HepG2 (cell line): ENCODE data around the gene ATP10A. TPM values are rescaled to one million over a fixed set of nuclear protein-coding genes. Genes with fewer than 3 reads are reported as not detected.

Source experiments
- ATAC-seq: fragments of 200-7000 bp; cut with Tn5 transposase; 3 replicates; pipeline ENCODE4 v1.9.1; 2020; ENCODE audit warnings: mild to moderate bottlenecking, moderate library complexity
- BruUV-seq: library from RNA; stranded (reverse); fragments of 400-500 nt; replicated peaks from 2 replicates; lab custom pipeline; 2021; lab: Mats Ljungman, UMichigan
- CTCF ChIA-PET: fragments of 300-600 bp; formaldehyde crosslinking; extraction: SDS; loops from one replicate; lab custom pipeline; 2021; ENCODE audit warnings: low total read pairs, inconsistent platforms, low intra/inter-chr PET ratio; lab: Yijun Ruan, JAX
- POLR2A ChIA-PET: fragments of 350-600 bp; sonication (Branson Sonifier 250); formaldehyde crosslinking; loops from one replicate; lab custom pipeline; 2020; ENCODE audit warnings: antibody characterized with exemption, inconsistent platforms; lab: Yijun Ruan, JAX
- DNase-seq: peaks from one replicate; pipeline ENCODE4 v3.0.0-alpha.2; 2015; ENCODE audit warnings: low spot score
- FAIRE-seq: peaks from 3 replicates; lab custom pipeline; 2011; peaks lifted over from hg19 to GRCh38; lab: Jason Lieb, UNC
- H2AFZ ChIP-seq: one replicate; pipeline ENCODE4 v1.6.1; 2011; ENCODE audit warnings: low read length, inconsistent platforms
- H3K27ac ChIP-seq: fragments of 300-600 bp; 3 replicates; pipeline ENCODE4 v1.8.0; 2011; ENCODE audit warnings: mixed run types, mild to moderate bottlenecking, mixed read lengths, low read length, inconsistent platforms; ENCODE audit not compliant: insufficient read depth; ENCODE audit errors: extremely low read length
- H3K27me3 ChIP-seq, 2 experiments: fragments of 200-600 bp in 1 of 2; 2 replicates in 1 of 2; 3 replicates in 1 of 2; pipeline versions ENCODE4 v1.6.0 to v1.8.0; 2011; ENCODE audit warnings: low read length in 2 of 2, mild to moderate bottlenecking in 2 of 2, moderate library complexity in 2 of 2, inconsistent platforms in 1 of 2; ENCODE audit not compliant: insufficient read depth in 2 of 2, control insufficient read depth in 1 of 2
- H3K36me3 ChIP-seq, 2 experiments: fragments of 200-600 bp in 1 of 2; replicated peaks in 1 of 2; 2 replicates in 1 of 2; 3 replicates in 1 of 2; pipeline versions ENCODE4 v1.5.1 to v1.8.0; 2011; ENCODE audit warnings: low read length in 2 of 2, inconsistent platforms in 1 of 2; ENCODE audit not compliant: insufficient read depth in 2 of 2, control insufficient read depth in 1 of 2
- H3K4me1 ChIP-seq: 2 replicates; pipeline ENCODE4 v1.5.1; 2012; ENCODE audit warnings: low read length, inconsistent platforms; ENCODE audit not compliant: insufficient read depth
- H3K4me2 ChIP-seq: 2 replicates; pipeline ENCODE4 v1.6.0; 2011; ENCODE audit warnings: low read depth, low read length, inconsistent platforms
- H3K4me3 ChIP-seq, 3 experiments: fragments of 200-600 bp in 1 of 3; sonication (generic), shearing (Covaris generic) in 1 of 3; replicated peaks in 1 of 3; 2 replicates each; pipeline ENCODE4 v1.5.1; 2011 to 2016; ENCODE audit warnings: low read length in 3 of 3, inconsistent platforms in 2 of 3, low read depth in 2 of 3, mild to moderate bottlenecking in 2 of 3, control low read depth in 1 of 3, mixed read lengths in 1 of 3; ENCODE audit not compliant: insufficient read depth in 1 of 3
- H3K79me2 ChIP-seq: one replicate; pipeline ENCODE4 v1.6.1; 2011; ENCODE audit warnings: low read length, inconsistent platforms; ENCODE audit not compliant: insufficient read depth
- H3K9ac ChIP-seq: 2 replicates; pipeline ENCODE4 v1.6.0; 2011; ENCODE audit warnings: mild to moderate bottlenecking, low read depth, low read length, inconsistent platforms; ENCODE audit not compliant: insufficient read depth
- H3K9me3 ChIP-seq: 2 replicates; pipeline ENCODE4 v1.5.1; 2012; ENCODE audit warnings: mild to moderate bottlenecking, low read length
- H4K20me1 ChIP-seq: 2 replicates; pipeline ENCODE4 v1.6.0; 2011; ENCODE audit warnings: inconsistent platforms, mild to moderate bottlenecking, low read length, moderate library complexity; ENCODE audit not compliant: insufficient read depth
- EEA1 ChIP-seq: sonication (generic); formaldehyde crosslinking; IDR thresholded peaks from 2 replicates; pipeline ENCODE4 v1.5.1; 2020; ENCODE audit warnings: mild to moderate bottlenecking, missing genetic modification reagents, borderline replicate concordance
- ERF ChIP-seq: IDR thresholded peaks from 2 replicates; pipeline ENCODE4 v1.6.1; 2018; ENCODE audit warnings: missing biosample characterization, missing genetic modification reagents
- KLF13 ChIP-seq: sonication (generic); formaldehyde crosslinking; IDR thresholded peaks from 2 replicates; pipeline ENCODE4 v1.4.0; 2020; ENCODE audit warnings: mild to moderate bottlenecking, missing genetic modification reagents
- SNAI1 ChIP-seq: sonication (generic); formaldehyde crosslinking; IDR thresholded peaks from 2 replicates; pipeline ENCODE4 v1.5.0; 2020; ENCODE audit warnings: mild to moderate bottlenecking, missing genetic modification reagents, borderline replicate concordance
- ZNF17 ChIP-seq: sonication (generic); formaldehyde crosslinking; IDR thresholded peaks from 2 replicates; pipeline ENCODE4 v1.5.0; 2020; ENCODE audit warnings: mild to moderate bottlenecking, missing genetic modification reagents
- WGBS: methylation state at CpG from one replicate; pipeline ENCODE4 v1.1.6; 2017; ENCODE audit warnings: low lambda C conversion rate; 5-methylcytosine and 5-hydroxymethylcytosine counted together
- in situ Hi-C: cut with HindIII; loops from 2 replicates; pipeline ENCODE4 v1.10.0; 2017; ENCODE audit warnings: low pct_unique_long_range_greater_than_20kb; ENCODE audit not compliant: extremely low pct_ligation_motif_present
- intact Hi-C: fragments of 100-400 bp; cut with micrococcal nuclease; formaldehyde crosslinking; loops from one replicate; pipeline ENCODE4 v1.10.0; 2022; ENCODE audit not compliant: unreplicated experiment
- polyA plus RNA-seq, 8 experiments: library from polyadenylated mRNA; depleted of rRNA in 3 of 8; stranded (reverse) in 7 of 8; unstranded in 1 of 8; fragments of >200 nt; fragmentation: Illumina TruSeq in 4 of 8; extraction: Trizol in 4 of 8; gene quantifications; 2 replicates each; pipeline versions ENCODE4 v1.2.1 to v1.2.3, GENCODE V29; 2011 to 2016; ENCODE audit warnings: low read depth in 4 of 8, missing spikeins in 1 of 8, mixed read lengths in 1 of 8; ENCODE audit not compliant: insufficient read depth in 1 of 8
- total RNA-seq, 5 experiments: library from RNA; depleted of rRNA; stranded (reverse); fragments of >200 nt; fragmentation: Illumina TruSeq; extraction: Trizol; gene quantifications; 2 replicates each; pipeline ENCODE4 v1.2.3, GENCODE V29; 2016; ENCODE audit warnings: low read depth in 1 of 5
- TF ChIP-seq, protein P1 (sequence below): IDR thresholded peaks from 2 replicates; pipeline ENCODE4 v1.6.1; 2016
- TF ChIP-seq, protein P2 (sequence below): fragments of 450-650 bp; IDR thresholded peaks from 2 replicates; pipeline ENCODE4 v1.6.1; 2016
- TF ChIP-seq, protein P3 (sequence below): sonication (generic); formaldehyde crosslinking; IDR thresholded peaks from 2 replicates; pipeline ENCODE4 v1.5.0; 2020; ENCODE audit warnings: missing genetic modification reagents

ATP10A gene
- total and polyA plus RNA-seq, 2 of the 13 experiments (the other 11 are each of a cell fraction or from before 2014, with no cell fraction given), result 0.58 to 4.2 TPM

DNA sequence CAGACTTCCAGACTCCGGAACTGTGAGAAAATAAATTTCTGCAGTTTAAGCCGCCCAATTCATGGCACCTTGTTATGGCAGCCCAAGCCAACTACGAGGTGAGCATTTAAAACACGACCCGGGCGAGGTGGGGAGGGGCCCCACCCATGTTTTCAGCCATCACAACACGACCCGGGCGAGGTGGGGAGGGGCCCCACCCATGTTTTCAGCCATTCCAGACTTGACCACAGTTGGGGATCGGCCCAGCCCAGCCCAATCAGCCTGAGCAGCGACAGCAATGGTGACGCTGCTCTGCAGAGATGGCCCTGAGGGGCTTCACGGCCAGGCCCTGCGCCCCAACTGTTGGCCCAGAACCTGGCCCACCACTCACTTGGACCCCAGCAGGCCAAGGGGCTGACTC lies 93.1 kb downstream of the ATP10A start:
- intact Hi-C loops, result no loop called here
- no peaks in the 10 kb centered on the region for H3K9me3 ChIP-seq

More for the DNA sequence above, 93.1 kb downstream of the ATP10A start:
- H4K20me1 ChIP-seq, result no peaks in the 10 kb centered on the region
- ATAC-seq (no peak), FAIRE-seq (no peak), DNase-seq (no peak)
- ChIA-PET POLR2A (no interaction called here), CTCF (no interaction called here)
- BruUV-seq, result no TSS peak
- H2AFZ ChIP-seq, result no peak overlapping the region
- no peak overlapping the region for H3K9ac ChIP-seq
- no peak overlapping the region for H3K4me3 ChIP-seq
- H3K27ac ChIP-seq, result no peak overlapping the region
- no peaks in the 10 kb centered on the region for H3K36me3 ChIP-seq
- WGBS, result 82% methylated on average over 5 of the region's 14 CpGs
- H3K4me2 ChIP-seq, result no peak overlapping the region
- H3K79me2 ChIP-seq, result no peaks in the 10 kb centered on the region
- H3K4me1 ChIP-seq, result peaks cover 38% of the 10 kb centered on the region
- no peaks in the 10 kb centered on the region for H3K27me3 ChIP-seq
- in situ Hi-C loops, result no loop called here
- TF ChIP-seq, protein P1, sequence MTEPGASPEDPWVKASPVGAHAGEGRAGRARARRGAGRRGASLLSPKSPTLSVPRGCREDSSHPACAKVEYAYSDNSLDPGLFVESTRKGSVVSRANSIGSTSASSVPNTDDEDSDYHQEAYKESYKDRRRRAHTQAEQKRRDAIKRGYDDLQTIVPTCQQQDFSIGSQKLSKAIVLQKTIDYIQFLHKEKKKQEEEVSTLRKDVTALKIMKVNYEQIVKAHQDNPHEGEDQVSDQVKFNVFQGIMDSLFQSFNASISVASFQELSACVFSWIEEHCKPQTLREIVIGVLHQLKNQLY (CRISPR knock-in tag), result no peak
- TF ChIP-seq SNAI1 (CRISPR knock-in tag) (no peak), ZNF17 (CRISPR knock-in tag) (no peak), KLF13 (CRISPR knock-in tag) (no peak), ERF (CRISPR knock-in tag) (no peak), EEA1 (CRISPR knock-in tag) (no peak)
- TF ChIP-seq, protein P2, sequence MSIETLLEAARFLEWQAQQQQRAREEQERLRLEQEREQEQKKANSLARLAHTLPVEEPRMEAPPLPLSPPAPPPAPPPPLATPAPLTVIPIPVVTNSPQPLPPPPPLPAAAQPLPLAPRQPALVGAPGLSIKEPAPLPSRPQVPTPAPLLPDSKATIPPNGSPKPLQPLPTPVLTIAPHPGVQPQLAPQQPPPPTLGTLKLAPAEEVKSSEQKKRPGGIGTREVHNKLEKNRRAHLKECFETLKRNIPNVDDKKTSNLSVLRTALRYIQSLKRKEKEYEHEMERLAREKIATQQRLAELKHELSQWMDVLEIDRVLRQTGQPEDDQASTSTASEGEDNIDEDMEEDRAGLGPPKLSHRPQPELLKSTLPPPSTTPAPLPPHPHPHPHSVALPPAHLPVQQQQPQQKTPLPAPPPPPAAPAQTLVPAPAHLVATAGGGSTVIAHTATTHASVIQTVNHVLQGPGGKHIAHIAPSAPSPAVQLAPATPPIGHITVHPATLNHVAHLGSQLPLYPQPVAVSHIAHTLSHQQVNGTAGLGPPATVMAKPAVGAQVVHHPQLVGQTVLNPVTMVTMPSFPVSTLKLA, result no peak
- TF ChIP-seq, protein P3, sequence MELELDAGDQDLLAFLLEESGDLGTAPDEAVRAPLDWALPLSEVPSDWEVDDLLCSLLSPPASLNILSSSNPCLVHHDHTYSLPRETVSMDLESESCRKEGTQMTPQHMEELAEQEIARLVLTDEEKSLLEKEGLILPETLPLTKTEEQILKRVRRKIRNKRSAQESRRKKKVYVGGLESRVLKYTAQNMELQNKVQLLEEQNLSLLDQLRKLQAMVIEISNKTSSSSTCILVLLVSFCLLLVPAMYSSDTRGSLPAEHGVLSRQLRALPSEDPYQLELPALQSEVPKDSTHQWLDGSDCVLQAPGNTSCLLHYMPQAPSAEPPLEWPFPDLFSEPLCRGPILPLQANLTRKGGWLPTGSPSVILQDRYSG (CRISPR knock-in tag), result no peak
- TF ChIP-seq, all 625 proteins: peak for 0
